ENCODE data around the gene SDHC. TPM values are rescaled to one million over a fixed set of nuclear protein-coding genes. Genes with fewer than 3 reads are reported as not detected.

Gene SDHC
- total RNA-seq, result 24.7 and 63.3 TPM in 2 replicates

GRCh38 chr1:161314201-161314981, at the start of gene SDHC:
SDHC (plus strand) TSS chr1:161314381; CDS start chr1:161314406, 25 bp downstream.

GRCh38 chr1:161309868-161310267, 4.3 kb upstream of the SDHC start, which contains the start of gene MPZ:
MPZ (minus strand) TSS chr1:161309968; CDS start chr1:161309905, 63 bp downstream.

GRCh38 chr1:161367684-161368400, 53.7 kb downstream of the SDHC start, which contains the start of gene CFAP126:
CFAP126 (minus strand) TSS chr1:161367876; CDS start chr1:161367868, 8 bp downstream.

Small RNA genes within 50 kb of the gene (small RNA-seq; reads per million reads assigned to genes)
- gene AL592295.2 (not detected), gene RNU6-481P (not detected)

Other genes starting within 250 kb of the SDHC start
- gene ARHGAP30, start 244.5 kb upstream of the SDHC start, total RNA-seq, result not detected in 2 replicates
- gene NECTIN4, start 224.8 kb upstream of the SDHC start, total RNA-seq, result 0.12 and 0.49 TPM in 2 replicates
- gene KLHDC9, start 216.0 kb upstream of the SDHC start, total RNA-seq, result 0.65 and 2.2 TPM in 2 replicates
- 10.7 and 14.1 TPM in 2 replicates for gene PFDN2, start 196.3 kb upstream of the SDHC start, total RNA-seq
- 29.9 and 32.1 TPM in 2 replicates for gene NIT1, start 196.3 kb upstream of the SDHC start, total RNA-seq
- gene DEDD, start 181.7 kb upstream of the SDHC start, total RNA-seq, result 42.4 and 47.7 TPM in 2 replicates
- gene UFC1, start 160.4 kb upstream of the SDHC start, total RNA-seq, result 56.3 and 58.4 TPM in 2 replicates
- 7.9 and 10.1 TPM in 2 replicates for gene USP21, start 154.9 kb upstream of the SDHC start, total RNA-seq
- gene PPOX, start 148.0 kb upstream of the SDHC start, total RNA-seq, result 7.6 and 8.6 TPM in 2 replicates
- 18.2 and 22.4 TPM in 2 replicates for gene B4GALT3, start 136.9 kb upstream of the SDHC start, total RNA-seq
- gene ADAMTS4, start 115.3 kb upstream of the SDHC start, total RNA-seq, result 15.5 and 21.4 TPM in 2 replicates
- gene NDUFS2, start 112.0 kb upstream of the SDHC start, total RNA-seq, result 80.5 and 94.1 TPM in 2 replicates
- 0.97 TPM in 1 of 2 replicates, not detected in the other for gene FCER1G, start 99.1 kb upstream of the SDHC start, total RNA-seq
- not detected in 2 replicates for gene APOA2, start 90.8 kb upstream of the SDHC start, total RNA-seq
- 13.3 and 13.5 TPM in 2 replicates for gene TOMM40L, start 88.3 kb upstream of the SDHC start, total RNA-seq
- not detected in 2 replicates for gene NR1I3, start 76.2 kb upstream of the SDHC start, total RNA-seq
- not detected in 2 replicates for gene PCP4L1, start 55.6 kb upstream of the SDHC start, total RNA-seq
- gene MPZ, start 4.4 kb upstream of the SDHC start, total RNA-seq, result 0.32 and 0.49 TPM in 2 replicates
- gene CFAP126, start 53.5 kb downstream of the SDHC start, total RNA-seq, result not detected in 2 replicates
- gene FCGR2A, start 191.1 kb downstream of the SDHC start, total RNA-seq, result not detected in 2 replicates
- under 0.01 TPM in 1 of 2 replicates, not detected in the other for gene HSPA6, start 210.2 kb downstream of the SDHC start, total RNA-seq
- gene FCGR3A, start 235.4 kb downstream of the SDHC start, total RNA-seq, result not detected in 2 replicates